HG02870 (cell line): ENCODE data around the gene PARVB.

Experiments
- ATAC-seq: cut with Tn5 transposase; IDR thresholded peaks from one replicate; pipeline ENCODE4 v1.9.1; 2021; ENCODE audit warnings: mild to moderate bottlenecking, moderate library complexity; ENCODE audit not compliant: unreplicated experiment

The PARVB gene

DNA sequence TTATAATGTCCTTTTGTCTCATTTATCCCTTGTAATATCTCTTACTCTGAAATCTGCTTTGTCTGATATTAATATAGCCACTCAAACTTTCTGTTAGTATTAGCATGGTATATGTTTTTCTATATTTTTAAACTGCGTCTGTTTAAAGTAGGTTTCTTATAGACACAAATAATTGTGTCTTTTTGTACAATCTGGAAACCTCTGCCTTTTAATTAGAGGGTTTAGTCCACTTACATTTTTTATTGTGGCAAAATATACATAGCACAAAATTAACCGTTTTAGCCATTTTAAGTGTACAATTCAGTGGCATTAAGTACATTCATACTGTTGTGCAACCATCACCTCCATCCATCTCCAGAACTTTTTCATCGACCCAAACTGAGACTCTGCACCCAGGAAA is 185.2 kb downstream of the PARVB start:
- no peak for ATAC-seq

DNA sequence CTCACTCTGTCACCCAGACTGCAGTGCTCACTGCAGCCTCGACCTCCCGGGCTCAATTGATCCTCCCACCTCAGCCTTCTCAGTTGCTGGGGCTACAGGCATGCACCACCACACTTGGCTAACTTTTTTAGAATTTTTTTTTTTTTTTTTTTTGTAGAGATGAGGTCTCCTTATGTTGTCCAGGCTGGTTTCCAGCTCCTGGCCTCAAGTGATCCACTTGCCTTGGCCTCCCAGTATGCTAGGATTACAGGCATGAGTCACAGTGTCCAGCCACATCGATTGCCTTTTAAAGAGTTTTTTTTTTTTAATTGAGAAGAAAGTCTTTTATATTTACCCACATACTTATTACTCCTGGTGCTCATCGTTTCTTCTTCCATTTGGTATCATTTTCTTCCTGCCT is 186.6 kb downstream of the PARVB start:
- ATAC-seq, result no peak

DNA sequence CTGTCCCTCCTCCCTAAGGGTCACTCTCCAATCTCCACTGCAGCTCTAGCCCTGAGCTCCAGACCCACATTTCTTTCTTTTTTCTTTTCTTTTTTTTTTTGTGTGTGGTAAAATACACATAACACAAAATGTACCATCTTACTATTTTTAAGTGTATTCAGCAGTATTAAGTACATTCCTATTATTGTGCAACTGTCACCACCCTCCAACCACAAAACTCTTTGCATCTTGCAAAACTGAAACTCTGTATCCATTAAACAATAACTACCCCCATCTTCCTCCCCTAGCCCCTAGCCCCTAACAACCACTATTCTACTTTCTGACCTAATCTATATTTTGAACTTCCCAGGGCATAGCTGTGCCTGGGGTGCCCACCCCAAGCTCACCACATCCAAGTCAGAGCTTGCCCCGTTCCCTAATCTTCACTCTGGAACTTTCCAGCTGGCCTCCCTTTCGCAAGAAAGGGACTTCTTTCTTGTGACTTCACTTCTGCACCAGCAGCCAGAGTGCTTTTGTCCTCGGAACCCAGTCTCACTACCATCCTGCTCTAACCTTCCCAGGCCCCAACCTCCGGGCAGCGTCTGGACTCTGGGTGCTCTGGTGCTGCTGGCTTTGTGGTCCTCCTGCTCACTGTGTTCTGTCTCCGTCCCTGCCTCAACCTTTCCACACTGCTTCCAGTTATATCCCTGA is 187.3 kb downstream of the PARVB start:
- ATAC-seq, result no peak

DNA sequence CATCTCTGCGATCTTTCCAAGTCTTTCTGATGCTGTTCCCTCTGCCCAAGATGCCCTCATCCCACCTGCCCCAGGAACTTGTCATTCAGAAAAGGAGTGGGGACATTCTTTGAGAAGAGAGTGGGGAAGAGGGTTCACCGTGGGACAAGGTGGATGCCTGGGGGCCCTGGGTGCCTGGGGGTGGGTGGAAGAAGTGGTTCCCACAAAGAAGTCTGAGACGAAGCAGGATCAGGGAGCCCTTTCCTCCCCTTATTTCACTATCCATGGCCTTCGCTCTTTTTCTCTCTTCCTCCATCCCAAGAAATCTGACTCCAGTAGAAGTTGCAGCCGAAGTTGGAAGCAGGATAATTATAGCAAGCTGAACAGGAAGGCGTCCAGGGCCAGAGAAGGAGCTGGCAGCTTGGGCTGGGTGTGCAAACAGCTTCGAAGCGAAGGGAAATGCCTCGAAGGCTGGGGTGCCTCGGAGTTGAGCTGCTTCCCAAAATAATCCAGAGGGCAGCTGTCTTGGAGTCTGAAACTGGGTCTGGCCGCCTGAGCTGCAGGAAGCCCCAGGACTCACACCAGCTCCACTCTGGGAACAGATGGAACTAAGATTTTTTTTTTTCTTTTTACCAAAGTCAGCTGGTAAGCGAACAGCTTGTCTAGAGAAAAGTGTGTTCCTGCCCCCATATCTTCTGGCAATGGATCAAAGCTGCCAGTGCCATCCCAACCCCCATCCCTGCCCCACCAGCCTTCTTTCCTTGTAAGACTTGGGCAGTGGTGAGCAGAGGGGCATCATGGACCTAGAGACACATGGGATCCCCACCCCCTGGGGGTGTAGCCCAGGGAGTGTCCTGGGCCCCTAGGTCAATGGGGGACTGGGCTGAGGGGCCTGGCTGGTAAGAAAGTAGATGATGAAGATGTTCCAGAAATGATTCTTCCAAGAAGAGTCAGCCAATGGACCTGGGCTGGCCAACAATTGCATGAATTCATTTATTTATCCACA is 188.1 kb downstream of the PARVB start:
- no peak for ATAC-seq

DNA sequence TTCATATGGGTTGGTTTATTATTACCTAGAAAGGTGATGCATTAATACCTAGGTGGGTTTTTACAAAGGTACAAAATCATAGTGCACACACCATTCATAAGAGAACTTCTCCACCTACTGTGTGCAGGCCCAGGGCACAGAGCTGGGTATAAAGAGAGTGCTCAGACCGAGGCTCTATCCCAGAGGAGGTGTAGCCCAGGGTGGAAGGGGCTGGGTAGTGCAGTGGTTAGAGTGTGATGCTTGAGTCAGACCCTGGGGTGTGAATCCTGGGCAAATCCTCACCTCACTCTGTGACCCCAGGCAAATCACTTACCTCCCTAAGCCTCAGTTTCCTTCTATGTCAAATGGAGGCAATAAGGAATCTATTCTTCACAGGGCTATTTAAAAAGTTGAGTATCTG is 188.8 kb downstream of the PARVB start:
- no peak for ATAC-seq

DNA sequence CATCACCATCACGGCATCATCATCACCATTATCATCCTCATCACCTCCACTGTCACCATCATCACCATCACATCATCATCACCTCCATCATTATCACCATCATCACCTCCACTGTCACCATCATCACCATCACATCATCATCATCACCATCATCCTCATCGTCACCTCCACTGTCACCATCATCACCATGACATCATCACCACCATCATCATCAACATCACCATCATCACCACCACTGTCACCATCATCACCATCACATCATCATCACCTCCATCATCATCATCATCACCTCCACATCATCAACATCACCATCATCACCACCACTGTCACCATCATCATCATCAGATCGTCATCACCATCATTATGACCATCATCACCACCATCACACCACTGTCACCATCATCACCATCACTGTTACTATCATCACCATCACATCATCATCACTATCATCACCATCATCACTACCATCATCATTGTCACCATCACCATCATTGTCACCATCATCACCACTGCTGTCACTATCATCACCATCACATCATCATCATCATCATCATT is 189.5 kb downstream of the PARVB start:
- no peak for ATAC-seq

DNA sequence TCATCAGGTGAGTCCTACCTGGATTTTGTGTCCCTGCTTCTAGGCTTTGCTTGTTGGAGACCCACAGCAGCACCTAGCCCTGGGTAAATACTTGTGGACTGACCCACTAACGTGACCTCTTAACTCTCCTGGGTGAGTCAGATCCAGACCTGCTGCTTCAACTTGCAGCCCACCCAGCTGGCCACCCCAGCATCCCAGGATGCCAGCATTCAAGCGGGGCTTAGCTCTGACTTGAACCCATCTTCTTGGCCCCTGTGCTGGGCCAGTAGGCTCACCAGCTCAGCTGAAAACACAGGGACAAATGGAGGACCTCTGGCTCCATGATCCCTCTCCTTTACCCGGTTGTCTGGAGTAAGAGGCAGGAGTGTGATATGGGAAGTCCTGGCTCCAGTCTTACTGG is 190.1 kb downstream of the PARVB start:
- no peak for ATAC-seq

DNA sequence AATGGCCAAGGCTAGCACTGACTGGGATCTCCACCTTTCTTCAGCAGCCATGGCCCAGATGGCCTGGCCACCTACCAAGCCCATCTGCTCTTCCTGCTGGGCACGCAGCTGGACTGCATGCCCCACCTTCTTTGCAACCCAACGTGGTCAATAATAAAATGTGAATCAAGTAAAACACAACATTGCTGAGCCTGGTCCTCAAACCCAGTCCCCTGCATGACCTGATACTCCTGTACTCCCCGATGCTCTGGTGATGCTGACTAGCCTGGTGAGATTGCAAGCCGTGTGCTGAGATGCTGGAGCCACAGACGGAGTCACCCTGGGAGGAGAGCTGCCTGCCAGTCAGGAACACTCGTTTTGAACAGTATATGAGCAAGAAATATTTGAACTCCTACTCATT is 190.7 kb downstream of the PARVB start:
- ATAC-seq, result no peak

DNA sequence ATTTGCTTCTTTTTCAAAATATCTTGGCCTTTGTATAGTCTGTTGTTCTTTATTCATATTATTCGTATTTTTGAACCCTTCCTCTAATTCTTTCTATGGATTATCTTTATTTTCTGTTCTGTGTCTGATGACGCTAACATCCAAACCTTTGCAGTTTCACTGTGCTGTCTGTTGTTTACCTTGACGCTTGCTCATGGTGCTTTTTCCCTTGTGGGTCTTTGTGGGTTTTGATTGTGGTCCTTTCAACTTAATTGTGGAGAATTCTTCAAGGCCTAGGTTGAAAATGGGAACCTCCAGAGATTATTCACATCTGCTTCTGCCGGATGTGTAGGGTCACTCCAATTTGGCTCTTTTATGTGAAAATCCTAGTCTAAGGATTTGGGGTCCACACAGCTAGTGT is 191.2 kb downstream of the PARVB start:
- no peak for ATAC-seq

DNA sequence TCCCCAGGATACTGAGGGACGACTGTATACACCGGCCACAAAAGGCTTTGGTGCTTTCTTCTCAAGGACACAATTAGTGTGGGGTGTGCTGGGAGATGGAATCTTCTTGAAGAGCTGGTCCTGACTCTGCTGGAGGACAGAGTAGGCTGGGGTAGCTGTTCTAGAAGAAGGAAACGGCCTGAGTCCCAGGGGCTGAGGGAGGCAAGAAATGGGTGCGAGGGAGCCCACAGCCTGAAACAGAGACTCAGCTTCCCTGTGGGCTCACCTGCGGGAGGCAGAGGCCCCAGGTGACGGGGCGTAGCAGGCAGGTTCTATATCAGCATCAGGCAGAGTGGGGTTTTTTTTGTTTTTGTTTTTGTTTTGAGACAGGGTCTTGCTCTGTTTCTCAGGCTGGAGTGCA is 193.2 kb downstream of the PARVB start:
- ATAC-seq, result no peak

DNA sequence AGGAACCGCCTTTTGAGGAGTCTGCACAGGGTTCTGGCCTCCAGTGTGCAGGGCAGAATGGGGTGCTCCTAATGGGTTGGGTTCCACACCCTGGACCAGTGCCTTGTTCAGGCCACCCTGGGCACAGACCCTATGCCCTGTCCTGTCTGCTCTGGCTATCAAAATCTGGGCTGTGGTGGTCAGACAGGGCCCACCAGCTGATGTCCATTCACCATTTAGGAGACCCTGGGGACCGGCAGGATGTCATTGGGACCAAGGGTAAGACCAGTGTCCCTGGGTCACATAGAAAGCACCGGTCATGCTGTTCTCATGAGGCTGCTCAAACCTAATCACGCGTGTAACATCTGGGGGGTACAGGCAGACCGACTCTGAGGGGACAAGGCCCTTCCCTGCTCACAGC is 194.0 kb downstream of the PARVB start:
- no peak for ATAC-seq

DNA sequence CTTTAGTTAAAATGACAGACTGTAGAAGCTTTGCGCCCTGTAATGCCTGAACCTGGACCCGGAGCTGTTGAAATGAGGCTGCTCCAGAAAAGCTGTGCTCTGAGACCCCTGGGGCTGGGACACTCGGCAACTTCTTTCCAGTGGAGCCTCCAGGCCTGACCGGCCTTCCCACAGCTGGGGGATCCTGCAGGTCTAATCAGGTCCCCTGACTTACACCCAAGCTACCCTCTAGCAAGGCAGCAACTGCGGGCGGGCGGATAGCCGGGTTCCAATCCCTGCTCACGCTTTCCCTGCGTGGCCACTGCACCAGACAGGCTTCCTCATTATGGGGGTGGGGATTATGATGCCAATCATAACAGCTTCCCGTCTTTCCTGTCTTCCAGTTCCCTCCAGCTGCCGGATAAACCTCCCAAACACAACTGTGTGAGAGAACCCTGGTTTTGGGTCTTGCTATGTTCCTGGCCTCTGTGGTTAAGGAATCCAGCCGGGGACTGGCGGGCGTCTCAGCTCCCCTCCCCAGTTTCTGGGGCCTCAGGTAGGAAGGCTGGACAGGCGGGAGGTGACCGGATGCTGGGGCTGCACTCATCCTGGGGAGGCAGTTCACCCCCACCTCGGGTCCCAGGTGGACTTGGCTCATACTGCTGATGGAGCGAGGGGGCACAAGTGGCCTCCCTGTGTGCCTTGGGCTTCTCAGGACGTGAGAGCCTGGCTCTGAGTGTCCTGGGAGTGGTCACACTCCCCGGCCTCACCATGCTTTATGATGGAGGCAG is 195.2 kb downstream of the PARVB start:
- no peak for ATAC-seq

DNA sequence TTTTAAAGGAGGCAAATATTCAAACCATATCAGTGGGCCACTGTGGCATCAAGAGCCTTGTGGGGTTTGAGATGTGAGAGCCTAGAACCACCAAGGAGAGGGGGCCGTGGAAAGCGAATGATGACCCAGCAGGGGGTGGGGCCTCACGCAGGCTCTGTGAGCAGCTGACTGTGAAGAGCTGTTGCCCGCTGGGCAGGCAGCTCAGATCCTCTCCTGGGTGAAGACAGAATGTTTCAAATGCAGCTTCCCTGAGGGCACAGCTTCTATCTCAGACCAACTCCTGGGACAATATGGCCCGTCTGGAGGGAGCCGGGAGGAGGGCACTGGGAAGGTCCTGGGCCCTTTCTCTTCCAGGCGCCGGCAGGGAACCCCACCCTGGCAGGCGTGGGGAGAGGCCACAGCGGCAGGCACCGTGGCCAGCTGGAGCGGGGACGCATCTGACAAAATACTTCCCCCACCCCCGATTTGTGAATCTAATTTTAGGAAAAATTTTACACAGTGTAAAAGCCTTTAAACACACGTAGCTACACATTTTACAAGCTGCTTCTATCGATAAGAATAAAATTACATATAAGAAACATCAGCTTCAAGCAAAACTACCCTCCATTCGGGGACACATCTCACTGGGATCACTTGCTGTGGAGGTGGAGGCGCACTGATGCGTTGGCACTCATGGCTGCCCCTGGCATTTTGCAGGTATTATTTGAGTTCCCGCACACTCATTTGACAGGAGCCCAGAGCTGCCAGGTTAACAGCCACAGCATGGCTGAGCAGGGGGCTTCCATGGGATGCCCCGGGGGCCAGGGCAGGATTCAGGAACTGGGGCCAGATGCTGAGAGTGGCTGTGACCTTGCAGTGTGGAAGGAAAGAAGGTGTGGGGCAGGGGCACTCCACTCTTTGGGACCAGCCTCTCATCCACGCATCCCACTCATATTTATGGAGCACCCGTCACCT is 196.9 kb downstream of the PARVB start:
- no peak for ATAC-seq

DNA sequence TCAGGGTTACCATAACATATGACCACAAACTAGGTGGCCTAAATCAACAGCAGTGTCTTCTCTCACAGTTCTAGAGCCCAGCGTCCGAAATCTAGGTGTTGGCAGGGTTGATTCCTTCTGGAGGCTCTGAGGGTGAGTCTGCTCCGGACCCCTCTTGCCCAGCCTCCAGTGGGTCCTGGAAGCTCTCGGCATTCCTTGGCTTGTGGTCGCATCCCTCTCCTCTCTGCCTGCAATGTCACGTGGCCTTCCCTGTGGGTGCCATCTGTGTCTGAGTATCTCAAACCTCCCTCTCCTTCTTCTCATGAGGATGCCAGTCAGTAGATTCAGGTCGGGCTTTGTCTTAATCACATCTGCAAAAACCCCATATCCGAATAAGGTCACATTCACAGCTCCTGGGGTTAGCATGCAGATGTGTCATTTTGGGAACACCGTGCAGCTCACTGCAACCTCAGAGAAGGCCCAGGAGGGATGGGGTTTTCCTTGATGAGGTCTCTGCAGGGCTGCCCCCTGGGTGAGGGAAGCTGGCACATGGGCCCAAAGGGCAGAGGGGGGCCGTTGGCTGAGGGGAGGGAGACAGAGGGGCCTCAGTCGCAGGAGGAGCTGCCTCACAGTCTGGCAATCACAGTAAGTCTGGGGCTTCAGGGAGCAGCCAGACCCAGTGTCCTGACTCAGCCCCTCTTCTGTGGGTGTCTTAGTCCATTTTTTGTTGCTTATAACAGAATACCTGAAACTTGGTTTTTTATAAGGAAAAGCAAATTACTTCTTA is 197.8 kb downstream of the PARVB start:
- no peak for ATAC-seq
